HEK293 (cell line): ENCODE results near the gene WDTC1.

Experiments used
- CTCF ChIP-seq: fragments of 450-650 bp; formaldehyde crosslinking; IDR thresholded peaks from 2 replicates; pipeline ENCODE4 v1.5.1; 2016; ENCODE audit warnings: missing biosample characterization, missing genetic modification characterization
- SCRT1 ChIP-seq: fragments of 450-650 bp; formaldehyde crosslinking; IDR thresholded peaks from 2 replicates; pipeline ENCODE4 v1.5.1; 2016; ENCODE audit warnings: missing biosample characterization, missing genetic modification characterization, borderline replicate concordance
- TSHZ1 ChIP-seq: fragments of 450-650 bp; formaldehyde crosslinking; IDR thresholded peaks from 2 replicates; pipeline ENCODE4 v1.5.1; 2016; ENCODE audit warnings: missing biosample characterization, missing genetic modification characterization, borderline replicate concordance
- YY1 ChIP-seq: fragments of 450-650 bp; formaldehyde crosslinking; IDR thresholded peaks from 2 replicates; pipeline ENCODE4 v1.5.1; 2018; ENCODE audit warnings: missing biosample characterization, missing genetic modification characterization
- ZBTB21 ChIP-seq: fragments of 450-650 bp; formaldehyde crosslinking; IDR thresholded peaks from 2 replicates; pipeline ENCODE4 v1.5.1; 2017; ENCODE audit warnings: missing biosample characterization, missing genetic modification characterization
- ZNF146 ChIP-seq: fragments of 450-650 bp; formaldehyde crosslinking; IDR thresholded peaks from 2 replicates; pipeline ENCODE4 v1.5.1; 2016; ENCODE audit warnings: missing biosample characterization, missing genetic modification characterization
- ZNF398 ChIP-seq: fragments of 450-650 bp; formaldehyde crosslinking; IDR thresholded peaks from 2 replicates; pipeline ENCODE4 v1.5.1; 2017; ENCODE audit warnings: missing biosample characterization, missing genetic modification characterization
- ZNF404 ChIP-seq: fragments of 450-650 bp; formaldehyde crosslinking; IDR thresholded peaks from 2 replicates; pipeline ENCODE4 v1.5.1; 2017; ENCODE audit warnings: missing biosample characterization, missing genetic modification characterization
- ZNF707 ChIP-seq: fragments of 450-650 bp; formaldehyde crosslinking; IDR thresholded peaks from 2 replicates; pipeline ENCODE4 v1.5.1; 2016; ENCODE audit warnings: missing biosample characterization, missing genetic modification characterization
- ZSCAN16 ChIP-seq: fragments of 450-650 bp; formaldehyde crosslinking; IDR thresholded peaks from 2 replicates; pipeline ENCODE4 v1.5.1; 2016; ENCODE audit warnings: missing biosample characterization, missing genetic modification characterization

- TF ChIP-seq ZBTB21 (no peak), ZSCAN16 (tag by site-specific recombination) (no peak), CTCF (tag by site-specific recombination) (no peak), ZNF146 (tag by site-specific recombination) (no peak), SCRT1 (tag by site-specific recombination) (no peak), YY1 (tag by site-specific recombination) (no peak), ZNF707 (tag by site-specific recombination) (no peak), ZNF398 (tag by site-specific recombination) (no peak), TSHZ1 (tag by site-specific recombination) (no peak), ZNF404 (no peak)
Measured at GRCh38 chr1:27253596-27253995, 19.2 kb downstream of the WDTC1 start.
